MCF 10A (cell line): ENCODE results near the gene FOXK1. TPM values are rescaled to one million over a fixed set of nuclear protein-coding genes. Genes with fewer than 3 reads are reported as not detected.

ENCODE experiments used
- BruUV-seq: library from RNA; stranded (reverse); fragments of 400-500 nt; replicated peaks from 2 replicates; lab custom pipeline; 2021; lab: Mats Ljungman, UMichigan
- CTCF ChIA-PET: fragments of 300-600 bp; sonication (Branson Sonifier 250); formaldehyde crosslinking; extraction: SDS; loops from one replicate; lab custom pipeline; 2021; ENCODE audit warnings: antibody characterized with exemption, inconsistent platforms; lab: Yijun Ruan, JAX
- POLR2A ChIA-PET: fragments of 300-600, 350-650 bp; sonication (Branson Sonifier 250); formaldehyde crosslinking; extraction: SDS; loops from one replicate; lab custom pipeline; 2020; ENCODE audit warnings: antibody characterized with exemption, inconsistent platforms; lab: Yijun Ruan, JAX
- DNase-seq: peaks from one replicate; pipeline ENCODE4 v3.0.0-alpha.2; 2018; ENCODE audit not compliant: unreplicated experiment
- H3K27ac Mint-ChIP-seq: one replicate; pipeline ENCODE4 v1.8.0; 2022; ENCODE audit warnings: mild to moderate bottlenecking, low read depth, mixed read lengths; ENCODE audit not compliant: unreplicated experiment
- H3K27me3 Mint-ChIP-seq: one replicate; pipeline ENCODE4 v1.8.0; 2022; ENCODE audit warnings: mixed read lengths; ENCODE audit not compliant: insufficient read depth, unreplicated experiment
- H3K36me3 Mint-ChIP-seq: one replicate; pipeline ENCODE4 v1.8.0; 2022; ENCODE audit warnings: mild to moderate bottlenecking, moderate library complexity, mixed read lengths; ENCODE audit not compliant: insufficient read depth, unreplicated experiment
- H3K4me1 Mint-ChIP-seq: one replicate; pipeline ENCODE4 v1.8.0; 2022; ENCODE audit warnings: mixed read lengths; ENCODE audit not compliant: insufficient read depth, unreplicated experiment
- H3K4me3 Mint-ChIP-seq: one replicate; pipeline ENCODE4 v1.8.0; 2022; ENCODE audit warnings: mild to moderate bottlenecking, moderate library complexity, mixed read lengths; ENCODE audit not compliant: unreplicated experiment
- H3K9me3 Mint-ChIP-seq: one replicate; pipeline ENCODE4 v1.8.0; 2022; ENCODE audit warnings: mixed read lengths; ENCODE audit not compliant: unreplicated experiment
- intact Hi-C: fragments of 100-400 bp; cut with micrococcal nuclease; formaldehyde crosslinking; loops from 2 replicates; pipeline ENCODE4 v1.14.1; 2022
- total RNA-seq: library from RNA; stranded (reverse); gene quantifications from 2 replicates; pipeline ENCODE4 v1.2.3, GENCODE V29; 2022
- TF ChIP-seq, protein P1 (sequence below): fragments of 200-600 bp; IDR thresholded peaks from one replicate; pipeline ENCODE4 v1.8.0; 2022; ENCODE audit warnings: antibody characterized with exemption, mild to moderate bottlenecking; ENCODE audit not compliant: unreplicated experiment

Gene FOXK1
- total RNA-seq, 1 experiment from 2014 or later: 37.7 TPM

DNA sequence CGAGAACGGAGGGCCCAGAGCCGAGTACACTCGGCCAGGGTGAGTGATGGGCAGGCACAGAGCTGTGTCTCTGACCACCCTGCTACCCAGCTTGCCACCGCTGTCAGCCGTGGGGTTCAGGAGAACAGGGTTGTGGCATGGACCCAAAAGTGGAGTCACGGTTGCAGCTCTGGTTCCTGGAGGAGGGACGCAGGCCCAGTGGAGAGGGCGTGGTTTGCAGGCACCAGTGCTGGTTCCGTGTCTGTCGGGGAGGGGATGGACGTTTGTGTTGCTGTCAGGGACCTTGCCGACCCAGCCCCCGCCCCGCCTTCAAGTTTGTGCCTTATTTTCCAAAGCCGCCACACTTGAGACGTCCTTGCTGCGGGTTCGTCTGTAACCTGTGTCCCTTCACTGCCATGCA, 48.2 kb downstream of the FOXK1 start:
- DNase-seq: no peak
- no peaks in the 10 kb centered on the region for H3K27me3 Mint-ChIP-seq
- no peak overlapping the region for H3K27ac Mint-ChIP-seq
- H3K4me3 Mint-ChIP-seq: no peak overlapping the region
- peaks cover 42% of the 10 kb centered on the region for H3K36me3 Mint-ChIP-seq
- intact Hi-C loops: no loop called here
- TF ChIP-seq, protein P1, sequence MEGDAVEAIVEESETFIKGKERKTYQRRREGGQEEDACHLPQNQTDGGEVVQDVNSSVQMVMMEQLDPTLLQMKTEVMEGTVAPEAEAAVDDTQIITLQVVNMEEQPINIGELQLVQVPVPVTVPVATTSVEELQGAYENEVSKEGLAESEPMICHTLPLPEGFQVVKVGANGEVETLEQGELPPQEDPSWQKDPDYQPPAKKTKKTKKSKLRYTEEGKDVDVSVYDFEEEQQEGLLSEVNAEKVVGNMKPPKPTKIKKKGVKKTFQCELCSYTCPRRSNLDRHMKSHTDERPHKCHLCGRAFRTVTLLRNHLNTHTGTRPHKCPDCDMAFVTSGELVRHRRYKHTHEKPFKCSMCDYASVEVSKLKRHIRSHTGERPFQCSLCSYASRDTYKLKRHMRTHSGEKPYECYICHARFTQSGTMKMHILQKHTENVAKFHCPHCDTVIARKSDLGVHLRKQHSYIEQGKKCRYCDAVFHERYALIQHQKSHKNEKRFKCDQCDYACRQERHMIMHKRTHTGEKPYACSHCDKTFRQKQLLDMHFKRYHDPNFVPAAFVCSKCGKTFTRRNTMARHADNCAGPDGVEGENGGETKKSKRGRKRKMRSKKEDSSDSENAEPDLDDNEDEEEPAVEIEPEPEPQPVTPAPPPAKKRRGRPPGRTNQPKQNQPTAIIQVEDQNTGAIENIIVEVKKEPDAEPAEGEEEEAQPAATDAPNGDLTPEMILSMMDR: no peak
- ChIA-PET CTCF (no interaction called here), POLR2A (no interaction called here)
- peaks cover 9% of the 10 kb centered on the region for H3K4me1 Mint-ChIP-seq
- H3K9me3 Mint-ChIP-seq: no peaks in the 10 kb centered on the region
- no TSS peak for BruUV-seq

- Mint-ChIP-seq H3K27ac (no peak overlapping the region), H3K4me3 (no peak overlapping the region), H3K9me3 (no peaks in the 10 kb centered on the region), H3K27me3 (no peaks in the 10 kb centered on the region), H3K4me1 (peaks cover 2% of the 10 kb centered on the region), H3K36me3 (peaks cover 40% of the 10 kb centered on the region)
- DNase-seq: no peak
- ChIA-PET CTCF (no interaction called here), POLR2A (interaction anchor here (1.2 kb wide), 1 partner anchor 15 kb away, joined by 3 read pairs; no protein-coding TSS in a partner anchor)
- no TSS peak for BruUV-seq
- TF ChIP-seq, protein P1: no peak
- intact Hi-C loops: no loop called here
These were observed 48.9 kb downstream of the FOXK1 start for GRCh38 chr7:4730971-4731370.

DNA sequence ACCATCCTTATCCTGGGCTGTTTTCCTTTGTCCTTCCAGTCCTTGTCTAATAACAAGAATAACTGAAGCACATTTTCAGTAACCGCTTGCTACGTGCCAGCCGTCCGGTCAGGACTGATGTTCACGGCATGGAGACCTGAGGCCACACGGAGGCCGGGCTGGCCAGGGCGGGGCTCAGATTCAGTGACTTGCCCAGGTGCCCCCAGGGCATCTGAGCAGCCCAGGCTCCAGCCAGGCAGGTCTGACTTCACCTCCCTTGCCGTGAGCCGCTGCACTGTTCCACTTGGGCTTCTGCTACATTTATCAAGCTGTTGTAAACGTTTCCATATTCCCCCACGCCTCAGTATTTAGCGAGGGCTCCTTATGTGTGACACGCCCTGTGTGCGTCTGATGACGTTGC, 49.7 kb downstream of the FOXK1 start:
- ChIA-PET CTCF (no interaction called here), POLR2A (interaction anchor here (1.2 kb wide), 1 partner anchor 14 kb away, joined by 3 read pairs; no protein-coding TSS in a partner anchor)
- intact Hi-C loops: no loop called here
- Mint-ChIP-seq H3K4me1 (no peaks in the 10 kb centered on the region), H3K4me3 (no peak overlapping the region), H3K36me3 (peaks cover 40% of the 10 kb centered on the region), H3K9me3 (no peaks in the 10 kb centered on the region), H3K27me3 (no peaks in the 10 kb centered on the region), H3K27ac (no peak overlapping the region)
- BruUV-seq: no TSS peak
- TF ChIP-seq, protein P1: no peak
- no peak for DNase-seq

GRCh38 chr7:4733936-4734528, 51.9 kb downstream of the FOXK1 start:
- ChIA-PET CTCF (interaction anchor here (0.5 kb wide), 3 partner anchors 31 to 1920 kb away, joined by 3 read pairs; no protein-coding TSS in a partner anchor), POLR2A (interaction anchor here (1.0 to 1.8 kb wide), 3 partner anchors 9 to 12 kb away, joined by 3 to 6 read pairs (median 6); no protein-coding TSS in a partner anchor)
- TF ChIP-seq, protein P1: no peak
- no peak for DNase-seq
- intact Hi-C loops: no loop called here
- no peak overlapping the region for H3K27ac Mint-ChIP-seq
- no TSS peak for BruUV-seq
- H3K4me1 Mint-ChIP-seq: no peaks in the 10 kb centered on the region
- H3K9me3 Mint-ChIP-seq: no peaks in the 10 kb centered on the region
- no peak overlapping the region for H3K4me3 Mint-ChIP-seq
- peaks cover 23% of the 10 kb centered on the region for H3K36me3 Mint-ChIP-seq
- H3K27me3 Mint-ChIP-seq: no peaks in the 10 kb centered on the region
